NCI-H774 (cell line): ENCODE measurements around the gene HSD11B1.
A peak's percentile ranks its signal among the peaks of the same experiment; 100 is the strongest.

ENCODE experiments used
- DNase-seq: peaks from one replicate; lab custom pipeline; 2025; lab: John Stamatoyannopoulos, UW

HSD11B1 gene

DNA sequence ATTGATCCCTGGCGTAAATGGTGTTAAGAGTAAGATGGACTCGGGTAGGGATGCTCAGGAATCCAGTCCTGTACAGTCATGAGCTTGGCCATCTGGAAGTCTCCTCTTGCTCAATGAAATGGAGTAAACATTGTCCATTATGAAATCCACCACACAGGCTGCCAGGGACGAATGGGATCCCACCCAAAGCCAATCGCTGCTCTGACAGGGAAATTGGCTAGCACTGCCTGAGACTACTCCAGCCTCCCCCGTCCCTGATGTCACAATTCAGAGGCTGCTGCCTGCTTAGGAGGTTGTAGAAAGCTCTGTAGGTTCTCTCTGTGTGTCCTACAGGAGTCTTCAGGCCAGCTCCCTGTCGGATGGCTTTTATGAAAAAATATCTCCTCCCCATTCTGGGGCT lies at the start of gene HSD11B1:
Gene HSD11B1, plus strand, starts transcription at position 263 of the 400 bp plus-strand sequence. Its CDS starts 97 bp downstream, at position 360.
- no peak for DNase-seq

DNA sequence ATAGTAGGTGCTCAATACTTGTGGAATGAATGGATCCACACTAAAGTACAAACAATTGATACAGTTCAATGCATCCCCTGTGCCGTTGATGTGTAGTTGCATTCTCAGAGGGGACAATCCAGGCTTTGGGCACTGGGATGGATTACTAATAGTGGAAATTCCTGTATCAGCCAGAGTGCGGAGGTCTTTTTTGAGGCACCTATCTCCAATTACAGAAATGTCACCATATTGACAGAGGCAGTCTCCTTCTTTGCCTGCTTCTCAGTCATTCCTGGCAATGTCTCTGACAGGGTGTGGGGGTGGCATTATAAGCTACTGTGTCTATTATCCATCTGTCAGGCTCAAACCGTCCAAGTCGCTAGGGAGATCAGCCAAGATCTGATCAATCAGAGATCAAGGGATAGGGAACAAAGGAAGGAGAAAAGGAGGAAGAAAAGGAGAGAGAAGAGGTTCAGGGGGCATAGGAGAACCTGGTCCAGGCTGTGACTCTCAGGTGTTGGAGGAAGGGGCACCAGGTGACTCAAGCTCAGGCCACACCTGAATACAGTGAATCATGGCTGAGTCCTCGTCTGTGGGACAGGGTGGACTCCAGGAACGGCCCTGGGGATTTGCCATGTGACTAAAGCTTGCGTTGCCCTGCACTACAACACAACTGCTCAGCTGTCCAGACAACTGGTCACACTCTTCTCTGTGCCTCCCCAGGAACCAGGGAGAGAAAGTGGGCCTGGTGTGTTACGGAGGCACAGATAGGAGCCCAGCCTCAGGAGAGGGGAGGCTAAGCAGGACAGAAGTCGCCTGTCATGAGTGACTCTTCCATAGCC lies 49.0 kb upstream of the HSD11B1 start:
- DNase-seq = no peak

DNA sequence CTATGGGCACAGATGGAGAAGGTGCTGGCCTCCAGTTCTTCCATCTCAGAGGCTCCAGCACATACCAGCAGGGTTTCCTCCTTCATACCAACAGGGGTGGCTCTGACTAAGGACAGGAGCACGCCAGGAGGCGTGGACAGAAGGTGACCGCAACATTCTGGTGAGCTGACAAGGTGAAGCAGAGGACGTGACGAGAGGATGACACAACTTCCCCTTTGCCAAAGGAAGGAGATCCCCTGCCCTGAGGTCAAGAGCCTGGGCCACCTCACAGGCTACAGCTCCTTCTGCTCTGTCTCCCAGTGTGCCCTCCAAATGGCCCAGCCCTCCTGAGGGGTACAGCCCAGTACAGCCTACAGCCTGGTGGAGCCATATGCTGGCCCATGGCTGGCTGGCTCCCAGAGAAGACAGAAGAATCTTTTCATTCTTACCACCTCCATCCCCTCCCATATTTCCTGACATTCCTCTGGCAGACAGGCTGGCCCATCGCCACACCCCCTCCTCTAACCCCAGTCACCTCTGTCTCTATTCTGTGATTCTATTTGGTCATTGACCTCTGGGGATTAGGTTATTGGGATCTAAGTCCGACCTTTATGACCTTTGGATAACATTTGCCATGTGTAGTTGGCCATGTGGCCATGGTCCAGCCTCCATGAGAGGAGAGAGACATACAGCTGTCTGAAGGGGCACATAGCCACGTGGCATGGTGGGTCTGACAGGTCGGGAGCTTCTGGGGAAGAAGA lies 47.3 kb upstream of the HSD11B1 start:
- no peak for DNase-seq

DNA sequence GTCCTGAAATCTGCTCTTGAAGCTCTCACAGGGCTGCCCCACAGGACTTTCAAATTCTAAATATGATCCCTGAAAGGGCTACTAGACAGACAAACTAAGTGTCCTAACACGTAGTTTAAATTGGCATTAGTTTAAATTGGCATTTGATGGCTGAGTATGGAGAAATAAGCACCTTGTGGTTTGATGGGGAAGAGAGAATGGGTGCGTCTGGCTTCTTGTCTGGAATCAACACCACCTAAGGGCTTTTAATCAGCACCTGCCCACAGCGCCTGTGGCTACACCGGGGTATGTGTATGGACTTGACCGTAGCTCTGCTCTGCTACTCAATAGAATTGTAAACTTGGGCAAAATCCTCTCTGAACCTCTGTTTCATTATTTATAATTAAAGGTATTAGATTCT lies 46.7 kb upstream of the HSD11B1 start:
- DNase-seq = no peak

DNA sequence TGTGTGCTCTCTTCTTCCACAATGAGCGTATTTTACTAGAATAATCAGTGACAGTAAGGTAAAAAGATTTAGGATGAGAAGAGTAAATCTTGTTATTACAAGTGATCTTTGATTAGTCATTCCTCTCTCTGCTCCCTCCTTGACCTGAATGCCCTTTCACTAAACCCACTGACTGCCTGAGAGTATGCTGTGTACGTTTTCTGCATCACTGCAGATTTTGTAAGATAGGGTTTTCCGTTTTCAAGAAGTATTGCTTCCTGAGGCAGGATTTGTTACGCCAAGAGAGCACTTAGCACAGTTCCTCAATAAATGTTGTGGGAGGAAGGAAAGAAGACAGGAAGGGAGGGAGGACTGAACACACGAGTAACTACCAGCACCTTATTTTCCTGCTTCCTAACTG lies 44.7 kb upstream of the HSD11B1 start:
- DNase-seq = no peak

- no peak for DNase-seq
Observed at GRCh38 chr1:209661071-209661470, 43.6 kb upstream of the HSD11B1 start.

- no peak for DNase-seq
Observed at GRCh38 chr1:209662879-209663327, 41.7 kb upstream of the HSD11B1 start.

DNA sequence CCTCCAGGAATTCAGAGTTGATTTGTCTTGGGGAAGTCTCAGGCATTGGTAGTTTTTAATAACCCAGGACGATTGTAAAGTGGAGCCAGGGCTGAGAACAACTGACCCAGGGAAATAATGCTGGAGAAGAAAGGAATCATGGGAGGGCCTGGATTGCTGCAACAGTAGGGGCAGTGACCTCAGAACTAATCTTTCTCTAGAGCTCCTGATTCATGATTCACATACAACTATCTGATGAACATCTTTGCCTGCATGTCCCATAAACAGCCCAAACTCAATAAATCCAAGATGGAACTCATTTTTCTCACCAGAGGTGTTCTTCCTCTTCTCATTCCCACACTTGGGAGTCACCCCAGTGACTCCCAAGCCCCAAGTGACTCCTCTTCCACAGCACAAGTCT lies 37.5 kb upstream of the HSD11B1 start:
- no peak for DNase-seq

DNA sequence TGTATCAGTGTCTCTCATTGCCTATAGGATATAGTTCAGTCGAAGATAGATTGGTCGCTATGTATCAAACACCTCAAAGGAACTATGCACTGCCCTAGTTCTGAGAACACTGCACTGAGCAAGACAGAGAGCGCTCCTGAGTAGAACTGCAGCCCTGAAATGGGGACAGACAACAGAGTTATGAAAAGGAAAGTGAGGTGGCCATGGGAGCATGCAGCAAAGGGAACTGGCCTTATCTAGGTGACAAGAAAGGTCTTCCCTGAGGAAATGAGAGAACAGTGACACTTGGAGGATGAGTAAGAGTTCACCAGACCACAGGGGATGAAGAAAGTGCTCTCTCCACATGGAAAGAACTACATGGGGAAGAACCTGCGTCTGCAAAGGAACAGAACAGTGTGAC lies 36.9 kb upstream of the HSD11B1 start:
- no peak for DNase-seq

- DNase-seq = no peak
Observed at GRCh38 chr1:209670441-209671082, 34.1 kb upstream of the HSD11B1 start.

DNA sequence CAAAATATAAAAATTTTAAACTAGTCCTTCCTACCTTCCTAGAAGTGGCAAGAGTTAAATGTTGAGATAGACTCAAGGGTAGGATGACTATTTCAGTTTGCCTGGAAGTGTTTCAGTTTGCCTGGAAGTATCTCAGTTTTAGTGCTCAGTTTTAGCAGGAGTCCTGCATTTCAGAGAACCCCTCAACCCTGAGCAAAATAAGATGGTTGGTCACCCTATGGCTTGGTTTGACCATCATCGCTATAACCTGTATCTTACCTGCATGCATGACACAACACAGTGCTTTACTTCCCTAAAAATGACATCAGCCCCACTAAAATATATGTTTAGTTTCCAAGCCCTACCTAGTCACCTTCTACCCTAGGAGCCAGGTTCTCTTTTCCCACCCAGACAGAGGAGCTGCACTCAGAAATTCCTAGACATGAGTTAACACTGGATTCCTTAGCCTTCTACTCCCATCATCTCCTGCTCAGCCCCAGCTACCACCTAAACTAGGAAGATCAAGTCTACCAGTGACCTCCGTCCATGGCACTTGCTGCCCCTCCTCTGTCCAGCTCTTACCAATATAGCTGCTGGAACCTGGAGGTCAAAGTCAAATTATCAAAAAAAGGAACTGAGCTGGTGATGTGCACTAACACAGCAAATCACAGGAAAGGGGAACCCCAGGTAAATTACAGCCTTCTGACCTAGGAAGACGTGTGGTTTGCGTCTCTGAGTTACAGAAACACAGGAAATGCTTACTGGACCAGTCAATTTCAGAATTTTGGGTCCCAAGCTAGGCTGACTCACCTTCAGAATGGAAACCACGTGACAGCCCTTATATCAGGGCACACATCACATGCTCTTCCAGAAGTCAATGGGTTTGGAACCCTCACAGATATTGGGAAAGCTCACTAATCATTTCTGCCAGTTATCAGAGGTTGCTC lies 31.7 kb upstream of the HSD11B1 start:
- no peak for DNase-seq

GRCh38 chr1:209673631-209674417 lies 30.8 kb upstream of the HSD11B1 start:
- DNase-seq = no peak

DNA sequence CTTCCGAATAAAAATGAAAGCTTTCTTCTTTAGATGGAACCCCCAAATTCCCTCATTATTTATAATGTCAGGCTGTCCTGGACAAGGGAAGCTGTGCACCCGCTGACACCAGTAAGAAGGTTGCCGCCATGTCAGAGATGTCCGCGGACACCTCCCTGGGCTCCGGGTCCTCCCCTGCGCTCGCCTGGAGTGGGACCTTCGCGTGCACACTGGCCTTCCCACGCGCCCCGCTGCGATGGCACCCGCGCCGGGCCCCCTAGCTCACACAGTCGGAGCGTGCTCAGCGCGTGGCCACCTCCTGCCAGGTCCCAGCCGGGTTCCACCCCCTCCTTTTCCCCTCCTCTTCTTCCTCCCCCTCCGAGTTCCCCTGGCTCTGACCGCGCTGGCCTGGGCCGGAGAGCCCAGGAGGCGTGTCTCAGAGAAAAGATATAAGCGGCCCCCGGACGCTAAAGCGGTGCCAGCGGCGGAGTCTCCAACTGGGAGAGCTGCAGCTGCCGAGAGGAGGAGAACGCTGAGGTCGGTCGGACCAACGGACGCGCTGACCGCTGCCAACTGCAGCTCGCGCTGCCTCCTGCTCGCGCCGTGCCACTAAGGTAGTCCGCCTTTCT lies 29.6 kb upstream of the HSD11B1 start, which contains the start of gene G0S2:
Gene G0S2, plus strand, starts transcription at position 456 of the 608 bp plus-strand sequence. CDS start 273 bp downstream, outside the sequence.
- DNase-seq = peak; percentile 35

DNA sequence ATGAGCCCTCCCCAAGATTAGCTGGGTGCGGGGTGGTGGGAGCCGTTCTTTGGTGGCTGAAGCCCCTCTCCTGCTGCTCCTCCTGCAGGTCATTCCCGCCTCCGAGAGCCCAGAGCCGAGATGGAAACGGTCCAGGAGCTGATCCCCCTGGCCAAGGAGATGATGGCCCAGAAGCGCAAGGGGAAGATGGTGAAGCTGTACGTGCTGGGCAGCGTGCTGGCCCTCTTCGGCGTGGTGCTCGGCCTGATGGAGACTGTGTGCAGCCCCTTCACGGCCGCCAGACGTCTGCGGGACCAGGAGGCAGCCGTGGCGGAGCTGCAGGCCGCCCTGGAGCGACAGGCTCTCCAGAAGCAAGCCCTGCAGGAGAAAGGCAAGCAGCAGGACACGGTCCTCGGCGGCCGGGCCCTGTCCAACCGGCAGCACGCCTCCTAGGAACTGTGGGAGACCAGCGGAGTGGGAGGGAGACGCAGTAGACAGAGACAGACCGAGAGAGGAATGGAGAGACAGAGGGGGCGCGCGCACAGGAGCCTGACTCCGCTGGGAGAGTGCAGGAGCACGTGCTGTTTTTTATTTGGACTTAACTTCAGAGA lies 29.0 kb upstream of the HSD11B1 start:
- DNase-seq = no peak

- no peak for DNase-seq
Observed at GRCh38 chr1:209678981-209679539, 25.6 kb upstream of the HSD11B1 start.

DNA sequence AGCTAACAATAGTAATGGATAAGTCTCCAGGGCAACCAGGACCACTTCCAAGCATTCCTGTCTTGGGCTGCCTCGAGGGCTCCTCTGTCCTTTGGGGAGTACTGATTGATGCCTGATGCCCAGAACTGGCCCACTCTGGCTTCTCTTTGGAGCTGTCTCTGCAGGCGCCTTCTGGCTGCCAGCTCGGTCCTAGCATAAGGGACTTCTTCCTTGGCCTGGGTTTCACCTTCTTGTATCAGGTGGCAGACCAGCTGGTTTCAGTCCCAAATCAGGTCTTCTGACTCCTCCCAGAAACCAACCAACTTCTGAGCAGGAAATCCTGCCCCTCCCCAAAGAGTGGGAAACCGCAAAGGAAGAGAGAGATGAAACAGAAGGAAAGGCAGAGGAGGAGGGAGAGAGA lies 18.8 kb upstream of the HSD11B1 start:
- no peak for DNase-seq

DNA sequence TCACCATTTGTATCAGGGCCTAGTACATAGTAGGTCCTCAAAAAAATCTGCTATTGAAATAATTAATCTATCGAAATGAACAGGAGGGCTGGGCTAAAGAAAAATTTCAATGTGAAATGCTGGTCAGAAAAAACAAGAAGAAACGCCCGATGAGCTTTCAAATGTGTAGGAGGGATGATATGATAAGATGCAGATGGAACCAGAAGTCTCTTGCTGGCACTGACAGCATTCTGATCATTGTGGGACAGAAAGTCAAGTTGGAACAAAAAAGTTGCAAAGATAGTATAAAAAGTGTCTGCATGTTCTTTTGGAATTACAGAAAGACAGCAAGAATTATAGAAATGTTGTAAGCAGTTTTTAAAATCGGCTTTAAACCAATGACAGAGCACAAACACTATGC lies 18.3 kb upstream of the HSD11B1 start:
- DNase-seq = no peak

DNA sequence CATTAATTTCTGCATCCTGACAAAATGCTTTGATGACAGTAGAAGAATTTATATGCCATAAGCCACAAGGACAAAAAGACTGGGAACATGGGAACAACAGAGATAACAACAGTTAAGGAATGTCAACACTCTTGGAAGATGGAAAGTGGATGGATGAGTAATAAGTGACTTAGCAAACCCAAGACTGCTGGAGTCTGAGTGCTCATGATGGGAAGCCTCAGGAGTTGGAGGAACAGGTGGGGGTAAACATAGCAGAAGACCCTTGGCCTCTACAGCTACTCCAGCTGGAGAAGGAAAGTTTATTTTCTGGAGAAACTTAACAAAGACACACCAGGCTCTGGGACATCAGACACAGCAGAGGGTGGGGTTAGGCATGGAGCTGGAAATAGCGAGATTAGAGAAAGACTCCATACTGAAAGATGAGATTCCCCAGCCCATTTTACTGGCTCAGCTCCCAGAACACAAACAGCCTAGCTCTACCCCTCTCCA lies 15.9 kb upstream of the HSD11B1 start:
- DNase-seq = no peak

DNA sequence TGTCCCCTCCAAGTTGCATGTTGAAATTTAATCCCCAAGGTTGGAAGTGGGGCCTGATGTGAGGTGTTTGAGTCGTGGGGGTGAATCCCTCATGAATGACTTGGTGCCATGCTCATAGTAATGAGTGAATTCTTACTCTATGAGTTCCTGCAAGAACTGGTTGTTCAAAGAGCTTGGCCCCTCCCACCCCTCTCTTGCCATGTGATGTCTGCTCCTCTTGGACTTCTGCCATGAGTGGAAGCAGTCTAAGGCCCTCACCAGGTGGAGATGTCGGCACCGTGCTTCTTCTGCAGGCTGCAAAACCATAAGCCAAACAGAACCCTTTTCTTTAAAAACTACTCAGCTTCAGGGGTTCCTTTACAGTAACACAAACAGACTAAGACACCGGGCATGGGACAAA lies 15.2 kb upstream of the HSD11B1 start:
- DNase-seq = no peak
